Sigmoid colon (tissue), 4 donors: Measurements from ENCODE around the gene ZFX.

Experiments used
- EP300 ChIP-seq, 4 donors: sonication (generic); formaldehyde crosslinking; IDR thresholded peaks; one replicate each; pipeline ENCODE4 v1.6.1; 2017; ENCODE audit warnings: antibody characterized with exemption in 4 of 4
- POLR2AphosphoS5 ChIP-seq, 4 donors: sonication (generic); formaldehyde crosslinking; IDR thresholded peaks; one replicate each; pipeline ENCODE4 v1.6.1; 2017; ENCODE audit warnings: antibody characterized with exemption in 4 of 4
- TF ChIP-seq, protein P1 (sequence below), 4 experiments: fragments of 450-650 bp in 3 of 4; fragments of 200-600 bp in 1 of 4; IDR thresholded peaks; one replicate each; pipeline ENCODE4 v1.5.1; 2016 to 2019; ENCODE audit warnings: antibody characterized with exemption in 4 of 4, mild to moderate bottlenecking in 3 of 4, moderate library complexity in 2 of 4

- TF ChIP-seq, protein P1, sequence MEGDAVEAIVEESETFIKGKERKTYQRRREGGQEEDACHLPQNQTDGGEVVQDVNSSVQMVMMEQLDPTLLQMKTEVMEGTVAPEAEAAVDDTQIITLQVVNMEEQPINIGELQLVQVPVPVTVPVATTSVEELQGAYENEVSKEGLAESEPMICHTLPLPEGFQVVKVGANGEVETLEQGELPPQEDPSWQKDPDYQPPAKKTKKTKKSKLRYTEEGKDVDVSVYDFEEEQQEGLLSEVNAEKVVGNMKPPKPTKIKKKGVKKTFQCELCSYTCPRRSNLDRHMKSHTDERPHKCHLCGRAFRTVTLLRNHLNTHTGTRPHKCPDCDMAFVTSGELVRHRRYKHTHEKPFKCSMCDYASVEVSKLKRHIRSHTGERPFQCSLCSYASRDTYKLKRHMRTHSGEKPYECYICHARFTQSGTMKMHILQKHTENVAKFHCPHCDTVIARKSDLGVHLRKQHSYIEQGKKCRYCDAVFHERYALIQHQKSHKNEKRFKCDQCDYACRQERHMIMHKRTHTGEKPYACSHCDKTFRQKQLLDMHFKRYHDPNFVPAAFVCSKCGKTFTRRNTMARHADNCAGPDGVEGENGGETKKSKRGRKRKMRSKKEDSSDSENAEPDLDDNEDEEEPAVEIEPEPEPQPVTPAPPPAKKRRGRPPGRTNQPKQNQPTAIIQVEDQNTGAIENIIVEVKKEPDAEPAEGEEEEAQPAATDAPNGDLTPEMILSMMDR (IDR thresholded peaks at IDR 0.05): no peak
- no peak for TF ChIP-seq EP300 (IDR thresholded peaks at IDR 0.05)
- no peak for TF ChIP-seq POLR2AphosphoS5 (IDR thresholded peaks at IDR 0.05)
Measured at GRCh38 chrX:24124244-24124799, 25.2 kb upstream of the ZFX start.
